Gastroesophageal sphincter (tissue), 3 donors: ENCODE data around the gene RESP18.

Experiments used
- EP300 ChIP-seq: sonication (generic); formaldehyde crosslinking; IDR thresholded peaks from one replicate; pipeline ENCODE4 v1.6.1; 2017; ENCODE audit warnings: antibody characterized with exemption, mild to moderate bottlenecking
- TF ChIP-seq, protein P1 (sequence below), 4 experiments: fragments of 200-600 bp in 2 of 4; fragments of 450-650 bp in 2 of 4; sonication (generic) in 1 of 4; IDR thresholded peaks; one replicate each; pipeline ENCODE4 v1.5.1; 2017 to 2019; ENCODE audit warnings: antibody characterized with exemption in 4 of 4, mild to moderate bottlenecking in 2 of 4, moderate library complexity in 2 of 4

DNA sequence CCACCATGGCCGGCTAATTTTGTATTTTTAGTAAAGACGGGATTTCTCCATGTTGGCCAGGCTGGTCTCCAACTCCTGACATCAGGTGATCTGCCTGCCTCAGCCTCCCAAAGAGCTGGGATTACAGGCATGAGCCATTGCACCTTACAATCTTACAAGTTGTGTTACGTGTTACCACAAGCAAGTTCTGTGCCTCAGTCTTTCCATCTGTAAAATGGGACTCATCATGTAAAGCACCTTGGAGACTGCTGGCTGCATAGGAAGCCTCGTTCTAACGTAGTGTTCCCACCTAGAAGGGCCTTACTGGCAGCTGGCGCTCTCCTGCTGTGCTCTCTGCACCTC is 43.4 kb downstream of the RESP18 start:
- TF ChIP-seq, protein P1, sequence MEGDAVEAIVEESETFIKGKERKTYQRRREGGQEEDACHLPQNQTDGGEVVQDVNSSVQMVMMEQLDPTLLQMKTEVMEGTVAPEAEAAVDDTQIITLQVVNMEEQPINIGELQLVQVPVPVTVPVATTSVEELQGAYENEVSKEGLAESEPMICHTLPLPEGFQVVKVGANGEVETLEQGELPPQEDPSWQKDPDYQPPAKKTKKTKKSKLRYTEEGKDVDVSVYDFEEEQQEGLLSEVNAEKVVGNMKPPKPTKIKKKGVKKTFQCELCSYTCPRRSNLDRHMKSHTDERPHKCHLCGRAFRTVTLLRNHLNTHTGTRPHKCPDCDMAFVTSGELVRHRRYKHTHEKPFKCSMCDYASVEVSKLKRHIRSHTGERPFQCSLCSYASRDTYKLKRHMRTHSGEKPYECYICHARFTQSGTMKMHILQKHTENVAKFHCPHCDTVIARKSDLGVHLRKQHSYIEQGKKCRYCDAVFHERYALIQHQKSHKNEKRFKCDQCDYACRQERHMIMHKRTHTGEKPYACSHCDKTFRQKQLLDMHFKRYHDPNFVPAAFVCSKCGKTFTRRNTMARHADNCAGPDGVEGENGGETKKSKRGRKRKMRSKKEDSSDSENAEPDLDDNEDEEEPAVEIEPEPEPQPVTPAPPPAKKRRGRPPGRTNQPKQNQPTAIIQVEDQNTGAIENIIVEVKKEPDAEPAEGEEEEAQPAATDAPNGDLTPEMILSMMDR (IDR thresholded peaks at IDR 0.05) = no peak
- TF ChIP-seq EP300 = no peak
